HepG2 (cell line): Measurements from ENCODE around the gene TBC1D1. TPM values are rescaled to one million over a fixed set of nuclear protein-coding genes. Genes with fewer than 3 reads are reported as not detected.

Source experiments
- HMGA1 ChIP-seq: sonication (generic); formaldehyde crosslinking; conservative IDR thresholded peaks from 2 replicates; pipeline ENCODE4 v1.4.0; 2020; ENCODE audit warnings: missing genetic modification reagents
- LRRFIP1 ChIP-seq: sonication (generic); formaldehyde crosslinking; conservative IDR thresholded peaks from 2 replicates; pipeline ENCODE4 v1.4.0; 2020; ENCODE audit warnings: missing genetic modification reagents
- ZBTB8A ChIP-seq: sonication (generic); formaldehyde crosslinking; IDR thresholded peaks from 2 replicates; pipeline ENCODE4 v1.4.0; 2020; ENCODE audit warnings: mild to moderate bottlenecking, low read depth, missing genetic modification reagents, borderline replicate concordance
- ZFX ChIP-seq: sonication (generic); formaldehyde crosslinking; IDR thresholded peaks from 2 replicates; pipeline ENCODE4 v1.4.0; 2020; ENCODE audit warnings: mild to moderate bottlenecking, low read depth, missing genetic modification reagents, moderate library complexity
- polyA plus RNA-seq, 8 experiments: library from polyadenylated mRNA; depleted of rRNA in 3 of 8; stranded (reverse) in 7 of 8; unstranded in 1 of 8; fragments of >200 nt; fragmentation: Illumina TruSeq in 4 of 8; extraction: Trizol in 4 of 8; gene quantifications; 2 replicates each; pipeline versions ENCODE4 v1.2.1 to v1.2.3, GENCODE V29; 2011 to 2016; ENCODE audit warnings: low read depth in 4 of 8, missing spikeins in 1 of 8, mixed read lengths in 1 of 8; ENCODE audit not compliant: insufficient read depth in 1 of 8
- total RNA-seq, 5 experiments: library from RNA; depleted of rRNA; stranded (reverse); fragments of >200 nt; fragmentation: Illumina TruSeq; extraction: Trizol; gene quantifications; 2 replicates each; pipeline ENCODE4 v1.2.3, GENCODE V29; 2016; ENCODE audit warnings: low read depth in 1 of 5
- TF ChIP-seq, protein P1 (sequence below): sonication (generic); formaldehyde crosslinking; IDR thresholded peaks from 2 replicates; pipeline ENCODE4 v1.4.0; 2020; ENCODE audit warnings: mild to moderate bottlenecking, missing genetic modification reagents
- TF ChIP-seq, protein P2 (sequence below): sonication (generic); formaldehyde crosslinking; IDR thresholded peaks from 2 replicates; pipeline ENCODE4 v1.9.0; 2021; ENCODE audit warnings: mild to moderate bottlenecking, missing genetic modification reagents

TBC1D1 gene
- total and polyA plus RNA-seq, 2 of the 13 experiments (the other 11 are each of a cell fraction or from before 2014, with no cell fraction given), result 37.3 to 62.8 TPM

DNA sequence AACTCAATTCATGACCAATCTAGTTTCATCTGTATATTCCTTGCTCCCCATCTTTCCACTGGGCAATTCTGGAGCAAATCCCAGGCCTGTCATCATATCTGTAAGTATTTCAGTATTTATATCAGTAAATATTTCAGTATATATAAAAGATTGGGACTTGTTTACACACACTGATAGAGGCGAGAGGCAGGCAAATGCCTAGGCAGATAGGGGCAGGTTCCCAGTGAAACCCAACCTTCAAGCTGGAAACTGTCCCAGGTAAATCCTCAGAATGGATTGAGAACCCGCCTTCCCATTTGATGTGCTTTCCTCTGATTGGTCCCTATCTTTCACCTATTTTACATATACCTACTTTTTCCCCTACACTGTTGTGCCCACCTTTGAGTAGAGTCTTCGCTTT lies 23.8 kb upstream of the TBC1D1 start (continued):
- no peak for TF ChIP-seq LRRFIP1 (CRISPR knock-in tag)
- TF ChIP-seq HMGA1 (CRISPR knock-in tag), result no peak
- TF ChIP-seq ZFX, result no peak
- TF ChIP-seq ZBTB8A, result no peak
- TF ChIP-seq, protein P1, sequence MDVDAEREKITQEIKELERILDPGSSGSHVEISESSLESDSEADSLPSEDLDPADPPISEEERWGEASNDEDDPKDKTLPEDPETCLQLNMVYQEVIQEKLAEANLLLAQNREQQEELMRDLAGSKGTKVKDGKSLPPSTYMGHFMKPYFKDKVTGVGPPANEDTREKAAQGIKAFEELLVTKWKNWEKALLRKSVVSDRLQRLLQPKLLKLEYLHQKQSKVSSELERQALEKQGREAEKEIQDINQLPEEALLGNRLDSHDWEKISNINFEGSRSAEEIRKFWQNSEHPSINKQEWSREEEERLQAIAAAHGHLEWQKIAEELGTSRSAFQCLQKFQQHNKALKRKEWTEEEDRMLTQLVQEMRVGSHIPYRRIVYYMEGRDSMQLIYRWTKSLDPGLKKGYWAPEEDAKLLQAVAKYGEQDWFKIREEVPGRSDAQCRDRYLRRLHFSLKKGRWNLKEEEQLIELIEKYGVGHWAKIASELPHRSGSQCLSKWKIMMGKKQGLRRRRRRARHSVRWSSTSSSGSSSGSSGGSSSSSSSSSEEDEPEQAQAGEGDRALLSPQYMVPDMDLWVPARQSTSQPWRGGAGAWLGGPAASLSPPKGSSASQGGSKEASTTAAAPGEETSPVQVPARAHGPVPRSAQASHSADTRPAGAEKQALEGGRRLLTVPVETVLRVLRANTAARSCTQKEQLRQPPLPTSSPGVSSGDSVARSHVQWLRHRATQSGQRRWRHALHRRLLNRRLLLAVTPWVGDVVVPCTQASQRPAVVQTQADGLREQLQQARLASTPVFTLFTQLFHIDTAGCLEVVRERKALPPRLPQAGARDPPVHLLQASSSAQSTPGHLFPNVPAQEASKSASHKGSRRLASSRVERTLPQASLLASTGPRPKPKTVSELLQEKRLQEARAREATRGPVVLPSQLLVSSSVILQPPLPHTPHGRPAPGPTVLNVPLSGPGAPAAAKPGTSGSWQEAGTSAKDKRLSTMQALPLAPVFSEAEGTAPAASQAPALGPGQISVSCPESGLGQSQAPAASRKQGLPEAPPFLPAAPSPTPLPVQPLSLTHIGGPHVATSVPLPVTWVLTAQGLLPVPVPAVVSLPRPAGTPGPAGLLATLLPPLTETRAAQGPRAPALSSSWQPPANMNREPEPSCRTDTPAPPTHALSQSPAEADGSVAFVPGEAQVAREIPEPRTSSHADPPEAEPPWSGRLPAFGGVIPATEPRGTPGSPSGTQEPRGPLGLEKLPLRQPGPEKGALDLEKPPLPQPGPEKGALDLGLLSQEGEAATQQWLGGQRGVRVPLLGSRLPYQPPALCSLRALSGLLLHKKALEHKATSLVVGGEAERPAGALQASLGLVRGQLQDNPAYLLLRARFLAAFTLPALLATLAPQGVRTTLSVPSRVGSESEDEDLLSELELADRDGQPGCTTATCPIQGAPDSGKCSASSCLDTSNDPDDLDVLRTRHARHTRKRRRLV (CRISPR knock-in tag), result no peak
- TF ChIP-seq, protein P2, sequence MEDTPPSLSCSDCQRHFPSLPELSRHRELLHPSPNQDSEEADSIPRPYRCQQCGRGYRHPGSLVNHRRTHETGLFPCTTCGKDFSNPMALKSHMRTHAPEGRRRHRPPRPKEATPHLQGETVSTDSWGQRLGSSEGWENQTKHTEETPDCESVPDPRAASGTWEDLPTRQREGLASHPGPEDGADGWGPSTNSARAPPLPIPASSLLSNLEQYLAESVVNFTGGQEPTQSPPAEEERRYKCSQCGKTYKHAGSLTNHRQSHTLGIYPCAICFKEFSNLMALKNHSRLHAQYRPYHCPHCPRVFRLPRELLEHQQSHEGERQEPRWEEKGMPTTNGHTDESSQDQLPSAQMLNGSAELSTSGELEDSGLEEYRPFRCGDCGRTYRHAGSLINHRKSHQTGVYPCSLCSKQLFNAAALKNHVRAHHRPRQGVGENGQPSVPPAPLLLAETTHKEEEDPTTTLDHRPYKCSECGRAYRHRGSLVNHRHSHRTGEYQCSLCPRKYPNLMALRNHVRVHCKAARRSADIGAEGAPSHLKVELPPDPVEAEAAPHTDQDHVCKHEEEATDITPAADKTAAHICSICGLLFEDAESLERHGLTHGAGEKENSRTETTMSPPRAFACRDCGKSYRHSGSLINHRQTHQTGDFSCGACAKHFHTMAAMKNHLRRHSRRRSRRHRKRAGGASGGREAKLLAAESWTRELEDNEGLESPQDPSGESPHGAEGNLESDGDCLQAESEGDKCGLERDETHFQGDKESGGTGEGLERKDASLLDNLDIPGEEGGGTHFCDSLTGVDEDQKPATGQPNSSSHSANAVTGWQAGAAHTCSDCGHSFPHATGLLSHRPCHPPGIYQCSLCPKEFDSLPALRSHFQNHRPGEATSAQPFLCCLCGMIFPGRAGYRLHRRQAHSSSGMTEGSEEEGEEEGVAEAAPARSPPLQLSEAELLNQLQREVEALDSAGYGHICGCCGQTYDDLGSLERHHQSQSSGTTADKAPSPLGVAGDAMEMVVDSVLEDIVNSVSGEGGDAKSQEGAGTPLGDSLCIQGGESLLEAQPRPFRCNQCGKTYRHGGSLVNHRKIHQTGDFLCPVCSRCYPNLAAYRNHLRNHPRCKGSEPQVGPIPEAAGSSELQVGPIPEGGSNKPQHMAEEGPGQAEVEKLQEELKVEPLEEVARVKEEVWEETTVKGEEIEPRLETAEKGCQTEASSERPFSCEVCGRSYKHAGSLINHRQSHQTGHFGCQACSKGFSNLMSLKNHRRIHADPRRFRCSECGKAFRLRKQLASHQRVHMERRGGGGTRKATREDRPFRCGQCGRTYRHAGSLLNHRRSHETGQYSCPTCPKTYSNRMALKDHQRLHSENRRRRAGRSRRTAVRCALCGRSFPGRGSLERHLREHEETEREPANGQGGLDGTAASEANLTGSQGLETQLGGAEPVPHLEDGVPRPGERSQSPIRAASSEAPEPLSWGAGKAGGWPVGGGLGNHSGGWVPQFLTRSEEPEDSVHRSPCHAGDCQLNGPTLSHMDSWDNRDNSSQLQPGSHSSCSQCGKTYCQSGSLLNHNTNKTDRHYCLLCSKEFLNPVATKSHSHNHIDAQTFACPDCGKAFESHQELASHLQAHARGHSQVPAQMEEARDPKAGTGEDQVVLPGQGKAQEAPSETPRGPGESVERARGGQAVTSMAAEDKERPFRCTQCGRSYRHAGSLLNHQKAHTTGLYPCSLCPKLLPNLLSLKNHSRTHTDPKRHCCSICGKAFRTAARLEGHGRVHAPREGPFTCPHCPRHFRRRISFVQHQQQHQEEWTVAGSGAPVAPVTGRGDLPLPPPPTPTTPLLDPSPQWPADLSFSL (CRISPR knock-in tag), result no peak
